ENCODE data around the gene FA2H.

FA2H gene

GRCh38 chr16:74747716-74748615 lies 26.7 kb downstream of the FA2H start:
- CTCF ChIA-PET: interaction anchor here (0.7 to 1.2 kb wide), 2 partner anchors 12 to 114 kb away, joined by 3 read pairs; no protein-coding TSS in a partner anchor
- no peak for DNase-seq (ENCODE audit: low read depth, low spot score)
- POLR2A ChIA-PET: no interaction called here
- TF ChIP-seq, protein P1, sequence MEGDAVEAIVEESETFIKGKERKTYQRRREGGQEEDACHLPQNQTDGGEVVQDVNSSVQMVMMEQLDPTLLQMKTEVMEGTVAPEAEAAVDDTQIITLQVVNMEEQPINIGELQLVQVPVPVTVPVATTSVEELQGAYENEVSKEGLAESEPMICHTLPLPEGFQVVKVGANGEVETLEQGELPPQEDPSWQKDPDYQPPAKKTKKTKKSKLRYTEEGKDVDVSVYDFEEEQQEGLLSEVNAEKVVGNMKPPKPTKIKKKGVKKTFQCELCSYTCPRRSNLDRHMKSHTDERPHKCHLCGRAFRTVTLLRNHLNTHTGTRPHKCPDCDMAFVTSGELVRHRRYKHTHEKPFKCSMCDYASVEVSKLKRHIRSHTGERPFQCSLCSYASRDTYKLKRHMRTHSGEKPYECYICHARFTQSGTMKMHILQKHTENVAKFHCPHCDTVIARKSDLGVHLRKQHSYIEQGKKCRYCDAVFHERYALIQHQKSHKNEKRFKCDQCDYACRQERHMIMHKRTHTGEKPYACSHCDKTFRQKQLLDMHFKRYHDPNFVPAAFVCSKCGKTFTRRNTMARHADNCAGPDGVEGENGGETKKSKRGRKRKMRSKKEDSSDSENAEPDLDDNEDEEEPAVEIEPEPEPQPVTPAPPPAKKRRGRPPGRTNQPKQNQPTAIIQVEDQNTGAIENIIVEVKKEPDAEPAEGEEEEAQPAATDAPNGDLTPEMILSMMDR (IDR thresholded peaks at IDR 0.05; ENCODE audit: insufficient read depth, low read length, missing control alignments): no peak
- no peak overlapping the region for H3K4me3 ChIP-seq (ENCODE audit: low read depth, low read length)

- TF ChIP-seq, protein P1 (IDR thresholded peaks at IDR 0.05; ENCODE audit: insufficient read depth, low read length, missing control alignments): no peak
- DNase-seq (ENCODE audit: low read depth, low spot score): no peak
- POLR2A ChIA-PET: no interaction called here
- H3K4me3 ChIP-seq (ENCODE audit: low read depth, low read length): no peak overlapping the region
- CTCF ChIA-PET: interaction anchor here (0.6 kb wide), 1 partner anchor 1018 kb away, joined by 3 read pairs; no protein-coding TSS in a partner anchor
Measured at GRCh38 chr16:74745926-74746325, 28.7 kb downstream of the FA2H start.

- CTCF ChIA-PET: interaction anchor here (2.1 kb wide), 1 partner anchor 118 kb away, joined by 8 read pairs; no protein-coding TSS in a partner anchor
- no peak overlapping the region for H3K4me3 ChIP-seq (ENCODE audit: low read depth, low read length)
- POLR2A ChIA-PET: no interaction called here
- TF ChIP-seq, protein P1 (IDR thresholded peaks at IDR 0.05; ENCODE audit: insufficient read depth, low read length, missing control alignments): no peak
- DNase-seq (ENCODE audit: low read depth, low spot score): no peak
Measured at GRCh38 chr16:74745109-74745615, 29.5 kb downstream of the FA2H start.

- DNase-seq (ENCODE audit: low read depth, low spot score): no peak
- TF ChIP-seq, protein P1 (IDR thresholded peaks at IDR 0.05; ENCODE audit: insufficient read depth, low read length, missing control alignments): no peak
- H3K4me3 ChIP-seq (ENCODE audit: low read depth, low read length): no peak overlapping the region
- ChIA-PET POLR2A (no interaction called here), CTCF (interaction anchor here (2.1 kb wide), 1 partner anchor 118 kb away, joined by 8 read pairs; no protein-coding TSS in a partner anchor)
Measured at GRCh38 chr16:74744566-74744965, 30.1 kb downstream of the FA2H start.

DNA sequence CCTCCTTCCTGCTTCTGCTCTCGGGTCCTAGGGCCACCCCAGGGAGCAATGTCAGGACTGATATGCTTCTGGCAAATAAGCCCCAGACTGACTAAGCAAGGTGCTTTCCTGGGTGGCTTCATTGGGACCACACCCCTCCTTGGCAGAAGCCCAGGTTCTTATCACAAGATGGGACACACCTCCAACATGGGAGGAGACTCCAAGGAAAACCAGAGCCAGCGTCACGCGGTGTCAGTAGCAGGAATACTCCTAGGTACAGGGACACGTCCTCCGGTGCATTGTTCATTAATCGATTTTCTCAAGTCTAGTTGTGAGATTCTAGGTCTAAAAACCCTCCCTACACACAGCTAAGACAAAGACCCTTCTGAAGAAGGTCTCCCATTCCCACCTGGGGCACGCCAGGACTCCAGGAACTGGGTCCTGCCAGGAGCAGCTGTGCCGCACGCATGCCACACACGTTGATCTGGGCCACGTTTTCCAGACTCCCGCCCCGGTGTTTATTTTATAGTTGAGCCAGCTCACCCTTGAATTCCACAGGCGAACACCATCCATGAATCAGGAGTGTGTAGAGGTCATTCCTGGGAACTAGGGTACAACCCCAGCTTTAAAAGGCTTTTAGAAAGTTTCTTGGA lies 30.8 kb downstream of the FA2H start:
- TF ChIP-seq, protein P1 (IDR thresholded peaks at IDR 0.05; ENCODE audit: insufficient read depth, low read length, missing control alignments): no peak
- H3K4me3 ChIP-seq (ENCODE audit: low read depth, low read length): no peak overlapping the region
- ChIA-PET CTCF (interaction anchor here (2.1 kb wide), 1 partner anchor 119 kb away, joined by 8 read pairs; no protein-coding TSS in a partner anchor), POLR2A (no interaction called here)
- DNase-seq (ENCODE audit: low read depth, low spot score): no peak

Data from AG04449 (cell line).